Measurements from ENCODE around the gene ZBTB16. TPM values are rescaled to one million over a fixed set of nuclear protein-coding genes. Genes with fewer than 3 reads are reported as not detected.

The ZBTB16 gene
- total RNA-seq, 1 donor from 2014 or later, result not detected

- H3K27ac Mint-ChIP-seq, result no peak overlapping the region
- H3K9me3 Mint-ChIP-seq, result no peaks in the 10 kb centered on the region
- H3K36me3 Mint-ChIP-seq, result no peaks in the 10 kb centered on the region
- DNase-seq (ENCODE audit: low spot score in 2 of 2, unreplicated experiment in 2 of 2), result no peak
- peaks cover 96% of the 10 kb centered on the region for H3K27me3 Mint-ChIP-seq (ENCODE audit: low read depth)
- H3K4me3 Mint-ChIP-seq, result no peak overlapping the region
- TF ChIP-seq CTCF (IDR thresholded peaks at IDR 0.05; ENCODE audit: unreplicated experiment), result no peak
- H3K4me1 Mint-ChIP-seq, result peaks cover 11% of the 10 kb centered on the region
Measured at GRCh38 chr11:114176321-114176720, 116.8 kb downstream of the ZBTB16 start.

DNA sequence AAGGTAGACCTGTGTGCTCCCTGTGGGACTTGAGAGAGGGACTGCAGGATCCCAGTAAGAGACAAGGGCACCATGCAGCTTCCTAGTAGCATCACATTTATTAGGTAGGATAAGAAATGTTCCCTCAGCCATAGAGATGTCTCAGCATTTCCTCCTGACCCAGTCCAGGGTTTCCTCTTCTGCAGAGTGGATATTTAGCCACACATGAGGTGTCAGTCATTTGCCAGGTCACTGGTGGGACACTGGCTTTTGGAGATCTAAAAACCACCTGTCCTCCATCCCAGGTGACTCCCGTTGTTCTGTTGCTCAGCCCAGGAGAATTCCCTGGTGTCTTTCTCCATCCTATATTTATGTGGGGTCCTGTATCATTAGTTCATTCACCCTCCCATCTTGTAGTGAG is 119.1 kb downstream of the ZBTB16 start:
- Mint-ChIP-seq H3K36me3 (no peaks in the 10 kb centered on the region), H3K27ac (no peak overlapping the region), H3K4me3 (no peak overlapping the region), H3K9me3 (no peaks in the 10 kb centered on the region), H3K27me3 (ENCODE audit: low read depth) (peaks cover 95% of the 10 kb centered on the region), H3K4me1 (peaks cover 14% of the 10 kb centered on the region)
- no peak for DNase-seq (ENCODE audit: low spot score in 2 of 2, unreplicated experiment in 2 of 2)
- no peak for TF ChIP-seq CTCF (IDR thresholded peaks at IDR 0.05; ENCODE audit: unreplicated experiment)

DNA sequence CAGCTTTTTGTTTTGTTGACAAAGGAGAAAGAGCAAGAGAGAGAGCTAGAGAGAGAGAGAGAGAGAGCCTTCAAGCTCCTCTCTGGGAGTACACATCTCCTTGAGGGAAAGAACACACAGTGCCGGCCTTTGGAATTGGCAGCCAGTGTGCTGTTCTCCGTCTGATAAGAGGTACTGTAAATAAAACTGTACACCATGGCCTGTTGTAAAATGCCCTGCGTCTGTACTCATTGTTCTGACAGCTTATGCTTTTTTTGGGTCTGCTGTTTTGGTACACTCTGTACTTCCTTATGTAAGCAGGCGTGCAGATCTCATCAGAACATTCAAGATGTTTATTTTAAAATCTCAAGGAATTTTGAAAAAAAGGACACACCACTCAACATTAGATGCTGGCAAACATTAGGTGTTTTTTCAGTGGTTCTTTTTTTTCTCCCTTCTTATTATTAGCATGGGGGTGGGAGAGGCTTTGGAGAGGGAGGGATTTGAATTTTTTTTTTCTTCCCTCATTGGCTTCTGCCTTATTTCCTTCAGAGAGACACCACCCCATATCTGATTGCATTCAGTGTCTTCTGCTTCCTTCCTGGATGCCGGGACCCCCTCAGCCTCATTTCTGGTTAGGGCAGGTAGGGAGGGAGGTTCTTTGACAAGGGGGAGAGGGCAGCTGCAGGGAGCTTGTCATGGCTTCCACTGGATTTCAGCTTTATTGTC is 119.9 kb downstream of the ZBTB16 start:
- Mint-ChIP-seq H3K4me1 (peaks cover 14% of the 10 kb centered on the region), H3K4me3 (no peak overlapping the region), H3K27me3 (ENCODE audit: low read depth) (peaks cover 88% of the 10 kb centered on the region), H3K27ac (no peak overlapping the region), H3K36me3 (no peaks in the 10 kb centered on the region), H3K9me3 (no peaks in the 10 kb centered on the region)
- TF ChIP-seq CTCF (IDR thresholded peaks at IDR 0.05; ENCODE audit: unreplicated experiment), result no peak
- no peak for DNase-seq (ENCODE audit: low spot score in 2 of 2, unreplicated experiment in 2 of 2)

- no peak overlapping the region for H3K27ac Mint-ChIP-seq
- no peak overlapping the region for H3K4me3 Mint-ChIP-seq
- no peak for TF ChIP-seq CTCF (IDR thresholded peaks at IDR 0.05; ENCODE audit: unreplicated experiment)
- H3K9me3 Mint-ChIP-seq, result no peaks in the 10 kb centered on the region
- H3K27me3 Mint-ChIP-seq (ENCODE audit: low read depth), result peaks cover 82% of the 10 kb centered on the region
- no peak for DNase-seq (ENCODE audit: low spot score in 2 of 2, unreplicated experiment in 2 of 2)
- H3K36me3 Mint-ChIP-seq, result no peaks in the 10 kb centered on the region
- peaks cover 14% of the 10 kb centered on the region for H3K4me1 Mint-ChIP-seq
Measured at GRCh38 chr11:114180301-114181055, 121.0 kb downstream of the ZBTB16 start.

- DNase-seq (ENCODE audit: low spot score in 2 of 2, unreplicated experiment in 2 of 2), result no peak
- Mint-ChIP-seq H3K27me3 (ENCODE audit: low read depth) (peaks cover 82% of the 10 kb centered on the region), H3K27ac (no peak overlapping the region), H3K4me1 (peaks cover 14% of the 10 kb centered on the region), H3K36me3 (no peaks in the 10 kb centered on the region), H3K4me3 (no peak overlapping the region), H3K9me3 (no peaks in the 10 kb centered on the region)
- TF ChIP-seq CTCF (IDR thresholded peaks at IDR 0.05; ENCODE audit: unreplicated experiment), result no peak
Measured at GRCh38 chr11:114181195-114181594, 121.7 kb downstream of the ZBTB16 start.

Measured in mesothelial cell of epicardium (in vitro differentiated cells).